Dermis microvascular lymphatic vessel endothelial cell (primary cell): ENCODE measurements around the gene KPNB1. TPM values are rescaled to one million over a fixed set of nuclear protein-coding genes. Genes with fewer than 3 reads are reported as not detected.

Experiments used
- DNase-seq, 2 donors: peaks; one replicate each; pipeline versions ENCODE4 v3.0.0 to v3.0.0-alpha.2; 2010; ENCODE audit warnings: low read depth in 2 of 2
- total RNA-seq: library from RNA; depleted of rRNA; stranded (reverse); fragments of >200 nt; gene quantifications from 2 replicates; pipeline ENCODE4 v1.2.1, GENCODE V29; 2014

The KPNB1 gene
- 285 and 367 TPM in 2 replicates for total RNA-seq

DNA sequence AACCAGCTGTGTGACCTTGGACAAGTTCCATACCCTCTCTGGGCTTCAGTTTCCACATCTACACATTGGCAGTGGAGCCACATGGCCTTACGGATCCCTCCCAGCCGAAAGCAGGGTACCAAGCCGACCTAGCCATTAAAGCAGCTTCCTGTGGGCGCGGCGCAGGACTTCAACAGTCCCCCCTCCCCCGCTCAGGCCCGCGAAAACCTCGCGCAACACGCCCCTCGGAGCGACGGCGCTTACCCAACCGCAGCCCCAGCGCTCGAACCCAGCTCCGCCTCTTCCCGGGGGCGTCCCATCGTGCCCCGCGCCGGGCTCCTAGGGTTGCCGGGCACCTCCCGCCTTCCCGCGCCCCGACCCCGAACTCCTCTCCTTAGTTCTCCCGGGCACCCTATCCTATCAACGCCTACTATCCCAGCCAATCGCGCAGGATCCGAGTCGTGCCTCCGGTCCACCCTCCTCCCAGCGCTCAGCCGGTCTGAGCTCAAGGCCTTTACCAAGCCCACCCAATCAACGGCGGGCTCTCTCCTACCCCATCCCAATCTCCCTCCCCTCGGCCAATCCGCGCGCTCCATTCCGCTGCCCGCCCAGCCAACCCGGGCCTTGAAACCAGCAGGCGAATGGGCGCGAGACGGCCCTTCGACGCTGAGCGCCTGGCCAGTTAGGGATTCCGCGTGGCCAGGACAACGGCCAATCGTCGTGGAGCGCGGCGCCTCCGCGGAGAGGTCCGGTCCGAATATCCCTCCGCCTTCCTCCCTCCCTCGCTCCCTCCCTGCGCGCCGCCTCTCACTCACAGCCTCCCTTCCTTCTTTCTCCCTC lies at the start of gene KPNB1:
Gene KPNB1 (plus strand): TSS at position 767 of the 819 bp plus-strand sequence. CDS start 326 bp downstream, outside the sequence.
- DNase-seq, result peak; percentile 100

DNA sequence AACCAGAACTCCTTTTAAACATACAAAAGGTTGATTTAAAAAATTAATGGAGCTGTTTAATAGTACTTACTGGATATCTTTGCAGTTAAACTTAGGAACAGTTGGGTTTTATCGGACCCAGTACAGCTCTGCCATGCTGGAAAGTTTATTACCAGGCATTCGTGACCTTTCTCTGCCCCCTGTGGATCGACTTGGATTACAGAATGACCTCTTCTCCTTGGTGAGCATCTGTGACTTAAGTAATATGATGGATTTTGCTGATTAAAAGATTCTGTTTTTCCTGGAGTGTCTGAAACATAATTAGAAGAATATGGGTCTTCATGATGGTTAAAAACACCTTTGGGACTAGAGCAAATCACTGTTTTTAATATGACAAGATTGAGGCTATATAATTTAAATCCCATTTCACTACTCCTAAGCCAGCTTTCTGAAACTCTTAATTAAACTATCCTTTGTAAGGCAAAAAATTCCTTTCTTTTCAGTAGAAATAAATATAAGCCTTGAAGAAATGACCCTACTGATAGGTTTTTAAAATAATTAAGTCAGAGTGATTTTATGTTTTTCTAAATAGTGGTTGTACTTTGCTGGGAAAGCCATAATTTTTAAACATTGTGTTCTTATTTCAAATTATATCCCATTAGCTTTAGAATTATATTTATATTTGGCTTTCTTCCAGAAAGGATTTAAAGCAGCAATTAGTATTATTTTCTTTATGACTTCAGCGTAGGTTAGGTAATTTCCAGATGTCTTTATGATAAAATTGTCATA lies 45.7 kb upstream of the KPNB1 start:
- no peak for DNase-seq

DNA sequence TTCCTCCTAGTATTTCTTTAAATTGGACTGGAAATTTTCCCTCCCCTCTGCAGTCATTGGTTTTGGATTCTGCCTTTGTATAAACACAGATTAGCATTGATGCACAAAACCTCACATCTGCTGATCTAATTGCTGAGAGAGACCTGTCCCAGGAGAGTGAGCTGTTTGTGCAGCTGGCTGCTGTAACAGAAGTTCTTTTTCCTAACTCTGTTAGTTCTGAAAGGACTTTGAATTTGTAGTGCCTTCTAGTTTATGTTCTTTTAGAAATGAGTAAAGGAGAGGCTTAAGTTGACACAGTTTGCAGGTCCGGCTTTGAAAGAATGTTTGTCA lies 45.2 kb upstream of the KPNB1 start:
- DNase-seq, result peak in 1 of 2 donors; percentile 64

- DNase-seq, result no peak
Measured at GRCh38 chr17:47605011-47605410, 44.7 kb upstream of the KPNB1 start.

- DNase-seq, result no peak
Measured at GRCh38 chr17:47607481-47607880, 42.2 kb upstream of the KPNB1 start.

DNA sequence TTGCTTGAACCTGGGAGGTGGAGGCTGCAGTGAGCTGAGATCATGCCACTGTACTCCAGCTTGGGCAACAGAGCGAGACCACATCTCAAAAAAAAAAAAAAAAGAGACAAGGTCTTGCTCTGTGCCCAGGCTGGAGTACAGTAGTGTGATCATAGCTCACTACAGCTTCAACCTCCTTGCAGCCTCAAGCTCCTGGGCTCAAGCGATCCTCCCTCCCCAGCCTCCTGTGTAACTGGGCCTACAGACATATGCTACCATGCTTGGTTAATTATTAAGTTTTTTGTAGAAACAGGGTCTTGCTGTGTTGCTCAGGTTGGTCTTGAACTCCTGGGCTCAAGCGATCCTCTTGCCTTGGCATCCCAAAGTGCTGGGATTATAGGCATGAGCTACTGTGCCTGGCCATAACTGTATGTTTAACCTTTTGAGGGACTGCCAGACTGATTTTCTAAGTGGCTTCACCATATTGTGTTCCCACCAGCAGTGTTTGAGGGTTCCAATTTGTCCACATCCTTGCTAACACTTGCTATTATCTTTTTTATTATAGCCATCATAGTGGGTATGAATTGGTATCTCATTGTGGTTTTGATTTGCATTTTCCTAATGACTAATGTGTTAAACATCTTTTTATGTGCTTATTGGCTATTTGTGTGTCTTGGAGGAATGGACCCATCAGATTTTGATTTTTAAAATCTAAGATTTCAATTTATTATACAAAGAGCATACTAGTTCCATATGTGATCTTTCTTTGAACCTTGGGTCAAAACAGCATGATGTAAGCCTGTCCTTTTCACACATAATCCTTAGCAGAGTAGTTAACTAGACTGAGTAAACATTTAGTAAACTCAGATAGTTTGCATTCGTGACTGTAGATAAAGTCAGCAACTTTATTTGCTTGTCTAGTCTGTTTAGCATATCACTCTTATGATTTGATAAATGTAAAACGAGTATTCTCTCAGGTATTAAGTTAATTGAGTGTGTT lies 38.1 kb upstream of the KPNB1 start:
- DNase-seq, result no peak

- peak; percentile 42 to 59 for DNase-seq
Measured at GRCh38 chr17:47615766-47616424, 33.8 kb upstream of the KPNB1 start.

DNA sequence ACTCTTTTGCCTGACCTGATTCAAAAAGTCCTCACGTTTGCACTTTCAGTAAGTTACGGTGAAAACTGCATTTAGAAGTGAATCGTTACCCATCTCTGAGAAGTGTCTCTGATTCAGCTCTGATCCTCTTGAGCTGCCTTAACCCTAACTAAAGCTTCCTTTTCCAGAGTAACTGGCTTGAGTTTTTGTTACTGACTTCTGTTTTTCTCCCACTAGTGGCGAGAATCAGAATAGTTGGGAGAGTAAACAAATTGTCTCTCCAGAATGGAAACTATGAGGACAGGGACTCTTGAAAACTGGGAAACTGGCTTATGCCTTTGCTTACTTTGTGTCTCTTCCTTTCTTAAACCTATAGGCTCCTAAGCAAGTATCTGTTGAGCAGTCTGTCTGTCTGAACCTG lies 31.3 kb upstream of the KPNB1 start:
- DNase-seq, result peak in 1 of 2 donors; percentile 19

GRCh38 chr17:47620503-47621245 lies 29.0 kb upstream of the KPNB1 start:
- peak in 1 of 2 donors; percentile 40 for DNase-seq

DNA sequence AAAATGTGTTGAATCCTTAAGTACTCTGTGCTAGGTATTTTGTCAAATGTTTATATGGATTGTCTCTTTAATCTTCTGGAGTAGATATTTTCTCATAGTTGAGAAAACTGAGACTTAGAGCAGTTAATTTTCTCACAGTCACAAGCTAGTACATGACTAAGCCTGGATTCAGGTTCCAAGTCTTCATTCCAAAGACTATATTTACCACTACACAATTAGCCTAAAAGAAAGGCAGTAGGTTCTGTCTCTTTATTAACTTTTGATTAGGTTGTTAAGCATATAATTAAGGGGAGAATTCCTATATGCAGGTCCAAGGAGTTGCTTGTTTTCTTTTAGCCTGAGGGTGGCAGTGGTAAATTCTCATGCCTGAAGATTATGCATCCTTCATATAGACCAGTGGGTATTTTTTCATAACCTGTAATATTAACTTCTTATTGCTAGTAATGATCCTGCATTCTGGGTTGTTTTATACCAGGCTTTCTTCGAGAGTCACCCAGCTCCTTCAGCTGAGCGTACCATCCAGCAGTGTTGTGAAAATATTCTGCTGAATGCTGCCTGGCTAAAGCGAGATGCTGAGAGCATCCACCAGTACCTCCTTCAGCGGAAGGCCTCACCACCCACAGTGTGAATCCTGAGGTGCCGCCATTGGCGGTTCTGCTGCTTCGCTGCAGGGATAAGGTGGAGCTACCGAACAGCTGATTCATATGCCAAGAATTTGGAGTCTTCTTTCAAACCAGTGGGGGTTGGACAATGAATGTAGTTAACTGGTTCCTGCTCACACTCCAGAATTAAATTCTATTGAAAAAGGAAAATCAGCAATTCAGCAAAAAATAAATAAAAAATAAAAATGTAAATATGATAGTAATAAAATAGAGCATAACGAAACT lies 28.2 kb upstream of the KPNB1 start:
- peak in 1 of 2 donors; percentile 76 for DNase-seq

GRCh38 chr17:47622180-47622549 lies 27.6 kb upstream of the KPNB1 start:
- no peak for DNase-seq

GRCh38 chr17:47624727-47625068 lies 25.0 kb upstream of the KPNB1 start:
- DNase-seq, result no peak

GRCh38 chr17:47628014-47628566 lies 21.6 kb upstream of the KPNB1 start:
- DNase-seq, result no peak

DNA sequence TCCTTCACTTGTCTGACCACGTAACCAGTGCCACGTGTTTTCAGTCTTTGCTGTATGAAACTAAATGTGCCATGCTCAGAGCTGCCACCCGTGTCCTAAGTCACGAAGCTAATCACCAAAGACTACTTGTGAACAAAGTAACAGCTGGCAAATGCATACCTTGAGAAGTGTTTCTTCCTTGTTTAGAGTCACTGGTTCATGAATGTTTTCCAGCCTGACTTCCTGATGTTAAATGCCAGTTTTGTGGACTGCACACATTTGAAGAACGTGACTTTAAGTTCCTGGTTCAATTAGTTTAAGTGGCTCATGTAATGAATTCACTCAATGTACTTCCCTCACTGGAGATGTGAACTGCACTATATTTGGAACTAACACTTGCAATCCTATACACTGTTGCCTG lies 19.9 kb upstream of the KPNB1 start:
- DNase-seq, result no peak

DNA sequence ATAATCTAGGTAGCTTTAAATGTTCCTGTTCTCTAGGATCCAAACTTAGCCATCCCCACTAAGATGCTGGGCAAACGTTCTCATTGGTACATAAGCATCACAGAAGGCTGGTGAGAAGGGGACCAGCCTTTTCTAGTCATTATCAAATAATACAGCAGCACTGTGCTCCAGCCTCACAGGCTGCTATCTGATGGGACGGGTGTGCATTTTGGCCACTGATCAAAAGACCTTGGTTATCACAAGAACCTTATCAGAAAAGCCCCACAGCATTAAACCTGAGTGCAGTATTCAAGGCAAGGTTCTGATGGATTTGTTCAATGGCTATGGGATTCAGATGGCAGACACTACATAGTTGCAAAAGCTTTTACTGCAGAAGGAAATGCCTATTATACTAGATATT lies 19.1 kb upstream of the KPNB1 start:
- DNase-seq, result no peak

- no peak for DNase-seq
Measured at GRCh38 chr17:47632991-47633390, 16.7 kb upstream of the KPNB1 start.

DNA sequence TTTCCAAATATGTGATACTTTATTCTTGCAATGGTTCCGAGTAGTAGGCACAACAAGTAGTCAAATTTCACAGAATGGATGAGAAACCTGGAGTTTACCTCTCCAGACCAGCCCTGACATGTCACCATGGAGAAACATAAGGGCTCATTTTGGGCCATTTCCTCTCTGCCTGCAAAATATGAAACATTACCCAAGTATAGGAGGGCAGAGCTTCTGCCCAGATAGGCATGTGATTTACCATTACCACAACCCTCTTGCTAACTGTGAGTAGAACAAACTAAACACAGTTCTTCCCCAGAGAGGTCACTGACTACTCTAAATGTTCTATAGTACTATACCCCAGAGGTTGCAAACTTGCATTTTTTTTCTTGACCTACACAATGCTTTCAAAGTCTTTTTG lies 15.7 kb upstream of the KPNB1 start:
- DNase-seq, result no peak

- DNase-seq, result no peak
Measured at GRCh38 chr17:47634870-47635269, 14.8 kb upstream of the KPNB1 start.

- no peak for DNase-seq
Measured at GRCh38 chr17:47635734-47636133, 14.0 kb upstream of the KPNB1 start.
